K562 (cell line): Measurements from ENCODE around the gene RYK. TPM values are rescaled to one million over a fixed set of nuclear protein-coding genes. Genes with fewer than 3 reads are reported as not detected.

Experiments used
- ATAC-seq: fragments of 200-7000 bp; cut with Tn5 transposase; 3 replicates; pipeline ENCODE4 v1.9.1; 2020; ENCODE audit warnings: moderate library complexity
- BruUV-seq: library from RNA; stranded (reverse); fragments of 400-500 nt; replicated peaks from 2 replicates; lab custom pipeline; 2021; lab: Mats Ljungman, UMichigan
- CTCF ChIA-PET: fragments of 300-600 bp; formaldehyde crosslinking; extraction: SDS; loops from one replicate; lab custom pipeline; 2021; ENCODE audit warnings: low intra/inter-chr PET ratio; lab: Yijun Ruan, JAX
- POLR2A ChIA-PET: fragments of 300-600, 350-650 bp; sonication (Branson Sonifier 250); formaldehyde crosslinking; extraction: SDS; loops from one replicate; lab custom pipeline; 2021; ENCODE audit warnings: antibody characterized with exemption, inconsistent platforms; lab: Yijun Ruan, JAX
- DNase-seq, 4 experiments: peaks; one replicate each; pipeline versions ENCODE4 v3.0.0 to v3.0.0-alpha.2; 2011 to 2018; ENCODE audit warnings: low spot score in 3 of 4, mixed read lengths in 3 of 4; ENCODE audit errors: extremely low read depth in 1 of 4
- FAIRE-seq: peaks from 2 replicates; lab custom pipeline; 2011; peaks lifted over from hg19 to GRCh38; lab: Jason Lieb, UNC
- H2AFZ ChIP-seq: 2 replicates; pipeline ENCODE4 v1.6.0; 2011; ENCODE audit warnings: low read depth, low read length, control low read depth, inconsistent platforms
- H3K27ac ChIP-seq: fragments of 200-600 bp; 3 replicates; pipeline ENCODE4 v1.8.0; 2011; ENCODE audit warnings: low read depth, mild to moderate bottlenecking, control low read depth, inconsistent platforms, low read length, moderate library complexity, mixed read lengths; ENCODE audit errors: extremely low read depth
- H3K27me3 ChIP-seq, 2 experiments: fragments of 300-600 bp in 1 of 2; 2 replicates in 1 of 2; 3 replicates in 1 of 2; pipeline versions ENCODE4 v1.6.0 to v1.8.0; 2011; ENCODE audit warnings: inconsistent platforms in 2 of 2, low read length in 2 of 2, mild to moderate bottlenecking in 1 of 2, mixed read lengths in 1 of 2, moderate library complexity in 1 of 2; ENCODE audit not compliant: control insufficient read depth in 2 of 2, insufficient read depth in 2 of 2
- H3K36me3 ChIP-seq: fragments of 300-600 bp; 3 replicates; pipeline ENCODE4 v1.8.0; 2011; ENCODE audit warnings: mild to moderate bottlenecking, low read length, inconsistent platforms; ENCODE audit not compliant: control insufficient read depth, insufficient read depth
- H3K4me1 ChIP-seq, 2 experiments: fragments of 200-600 bp in 1 of 2; replicated peaks in 1 of 2; 2 replicates in 1 of 2; 3 replicates in 1 of 2; pipeline versions ENCODE4 v1.5.1 to v1.8.0; 2011; ENCODE audit warnings: inconsistent platforms in 2 of 2, low read length in 2 of 2, mild to moderate bottlenecking in 1 of 2, mixed read lengths in 1 of 2, moderate library complexity in 1 of 2; ENCODE audit not compliant: control insufficient read depth in 2 of 2, insufficient read depth in 2 of 2
- H3K4me2 ChIP-seq: 2 replicates; pipeline ENCODE4 v1.6.1; 2011; ENCODE audit warnings: low read length, control low read depth, inconsistent platforms, mixed read lengths; ENCODE audit not compliant: insufficient read depth
- H3K4me3 ChIP-seq: fragments of 200-600 bp; sonication (generic), shearing (Covaris generic); 2 replicates; pipeline ENCODE4 v1.5.1; 2016; ENCODE audit warnings: control low read depth, inconsistent platforms
- H3K79me2 ChIP-seq: fragments of 200-600 bp; 3 replicates; pipeline ENCODE4 v1.8.0; 2011; ENCODE audit warnings: low read length, inconsistent platforms; ENCODE audit not compliant: control insufficient read depth, insufficient read depth
- H3K9ac ChIP-seq, 2 experiments: 2 replicates each; pipeline versions ENCODE4 v1.6.0 to v1.6.1; 2011; ENCODE audit warnings: low read depth in 2 of 2, low read length in 2 of 2, control low read depth in 1 of 2, inconsistent platforms in 1 of 2, mild to moderate bottlenecking in 1 of 2, mixed read lengths in 1 of 2; ENCODE audit not compliant: insufficient read depth in 1 of 2
- H3K9me1 ChIP-seq: one replicate; pipeline ENCODE4 v1.6.0; 2011; ENCODE audit warnings: inconsistent platforms, mild to moderate bottlenecking, low read length, moderate library complexity; ENCODE audit not compliant: control insufficient read depth, insufficient read depth
- H3K9me3 ChIP-seq: replicated peaks from 2 replicates; pipeline ENCODE4 v1.5.1; 2011; ENCODE audit warnings: low read depth, low read length, inconsistent platforms; ENCODE audit not compliant: control insufficient read depth, insufficient read depth
- H4K20me1 ChIP-seq: replicated peaks from 2 replicates; pipeline ENCODE4 v1.6.1; 2011; ENCODE audit warnings: low read length, inconsistent platforms, mixed read lengths; ENCODE audit not compliant: control insufficient read depth, insufficient read depth
- FIP1L1 ChIP-seq: fragments of 200-400 bp; formaldehyde crosslinking; IDR thresholded peaks from 2 replicates; pipeline ENCODE4 v1.6.1; 2018; ENCODE audit warnings: mild to moderate bottlenecking, low read depth, low read length; ENCODE audit not compliant: poor library complexity, severe bottlenecking
- HINFP ChIP-seq: fragments of 450-650 bp; conservative IDR thresholded peaks from 2 replicates; pipeline ENCODE4 v1.6.1; 2016; ENCODE audit warnings: missing genetic modification characterization, low read depth, mild to moderate bottlenecking, control low read depth, missing compliant biosample characterization
- MEF2A ChIP-seq: IDR thresholded peaks from 2 replicates; pipeline ENCODE4 v1.6.1; 2011; ENCODE audit warnings: low read depth, mild to moderate bottlenecking, low read length, moderate library complexity; ENCODE audit not compliant: control insufficient read depth
- SAFB2 ChIP-seq: fragments of 200-400 bp; formaldehyde crosslinking; IDR thresholded peaks from 2 replicates; pipeline ENCODE4 v1.6.1; 2018; ENCODE audit warnings: borderline replicate concordance, low read length, low read depth, moderate library complexity; ENCODE audit not compliant: severe bottlenecking
- ZNF232 ChIP-seq: sonication (generic); formaldehyde crosslinking; IDR thresholded peaks from 2 replicates; pipeline ENCODE4 v1.8.0; 2022; ENCODE audit warnings: mild to moderate bottlenecking, missing genetic modification reagents
- WGBS: fragments of 100-300 bp; shearing (Covaris generic); methylation state at CpG from one replicate; pipeline ENCODE4 v1.1.6; 2016; ENCODE audit warnings: low coverage, mixed read lengths; ENCODE audit not compliant: insufficient coverage; ENCODE audit errors: missing lambda C conversion rate; 5-methylcytosine and 5-hydroxymethylcytosine counted together
- in situ Hi-C: fragments of 300-500 bp; cut with MboI; formaldehyde crosslinking; loops from 4 replicates; pipeline ENCODE4 v1.15.0; 2018; ENCODE audit warnings: inconsistent platforms, mixed read lengths
- intact Hi-C: fragments of 100-400 bp; cut with micrococcal nuclease; formaldehyde crosslinking; loops from 2 replicates; pipeline ENCODE4 v1.14.2; 2022
- polyA plus RNA-seq, 8 experiments: library from polyadenylated mRNA; depleted of rRNA in 4 of 8; stranded (reverse) in 5 of 8; unstranded in 3 of 8; fragments of >200 nt; fragmentation: Nextera tagmentation in 2 of 8; fragmentation: Illumina TruSeq in 1 of 8; extraction: Ambion mirVana in 2 of 8; extraction: Trizol in 1 of 8; gene quantifications; 2 replicates each; pipeline versions ENCODE4 v1.2.1 to v1.2.3, GENCODE V29; 2011 to 2014; ENCODE audit warnings: inconsistent platforms in 1 of 8, missing spikeins in 1 of 8
- total RNA-seq, 7 experiments: library from RNA; depleted of rRNA in 6 of 7; stranded (reverse); fragments of >200 nt in 6 of 7; fragmentation: Illumina TruSeq in 2 of 7; extraction: Trizol in 2 of 7; gene quantifications; 2 replicates each; pipeline versions ENCODE4 v1.2.1 to v1.2.3, GENCODE V29; 2011 to 2021; ENCODE audit warnings: low replicate concordance in 1 of 7
- TF ChIP-seq, protein P1 (sequence below): fragments of 450-650 bp; IDR thresholded peaks from 2 replicates; pipeline ENCODE4 v1.6.1; 2017; ENCODE audit warnings: antibody characterized with exemption

Gene RYK
- total and polyA plus RNA-seq, 9 of the 15 experiments (the other 6 are each of a cell fraction or from before 2014, with no cell fraction given), result 4.2 to 29.5 (median 16.6) TPM

DNA sequence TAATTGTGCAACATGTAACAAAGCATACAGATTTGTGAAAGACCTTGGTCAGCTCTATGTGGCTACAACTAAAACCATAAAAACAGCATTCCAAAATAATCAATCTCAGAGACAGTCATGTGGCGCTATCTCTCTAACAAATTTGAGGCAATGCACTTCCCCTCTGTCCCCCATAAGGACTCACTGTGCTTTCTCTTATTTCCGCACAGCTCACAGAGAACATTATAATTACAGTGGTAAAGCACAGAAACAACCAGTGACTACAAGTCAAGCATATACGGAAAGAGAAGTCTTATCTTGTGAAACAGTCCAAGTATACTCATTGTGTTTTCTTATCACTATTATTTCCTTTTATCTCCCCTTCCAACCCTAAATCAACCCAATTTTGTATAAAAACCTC lies 64.3 kb downstream of the RYK start:
- no peak for DNase-seq
- no peak overlapping the region for H3K27ac ChIP-seq
- FAIRE-seq, result no peak
- no peaks in the 10 kb centered on the region for H3K9me1 ChIP-seq
- WGBS, result 66% methylated on average over 3 of the region's 3 CpGs
- POLR2A ChIA-PET, result no interaction called here
- intact Hi-C loops, result no loop called here
- no peak for TF ChIP-seq SAFB2
- TF ChIP-seq, protein P1, sequence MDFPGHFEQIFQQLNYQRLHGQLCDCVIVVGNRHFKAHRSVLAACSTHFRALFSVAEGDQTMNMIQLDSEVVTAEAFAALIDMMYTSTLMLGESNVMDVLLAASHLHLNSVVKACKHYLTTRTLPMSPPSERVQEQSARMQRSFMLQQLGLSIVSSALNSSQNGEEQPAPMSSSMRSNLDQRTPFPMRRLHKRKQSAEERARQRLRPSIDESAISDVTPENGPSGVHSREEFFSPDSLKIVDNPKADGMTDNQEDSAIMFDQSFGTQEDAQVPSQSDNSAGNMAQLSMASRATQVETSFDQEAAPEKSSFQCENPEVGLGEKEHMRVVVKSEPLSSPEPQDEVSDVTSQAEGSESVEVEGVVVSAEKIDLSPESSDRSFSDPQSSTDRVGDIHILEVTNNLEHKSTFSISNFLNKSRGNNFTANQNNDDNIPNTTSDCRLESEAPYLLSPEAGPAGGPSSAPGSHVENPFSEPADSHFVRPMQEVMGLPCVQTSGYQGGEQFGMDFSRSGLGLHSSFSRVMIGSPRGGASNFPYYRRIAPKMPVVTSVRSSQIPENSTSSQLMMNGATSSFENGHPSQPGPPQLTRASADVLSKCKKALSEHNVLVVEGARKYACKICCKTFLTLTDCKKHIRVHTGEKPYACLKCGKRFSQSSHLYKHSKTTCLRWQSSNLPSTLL, result no peak
- TF ChIP-seq ZNF232, result no peak
- TF ChIP-seq MEF2A, result no peak
- no peak for TF ChIP-seq FIP1L1
- no peak for TF ChIP-seq HINFP (tag)
- ATAC-seq, result no peak
- no TSS peak for BruUV-seq
- H4K20me1 ChIP-seq, result no peaks in the 10 kb centered on the region
- in situ Hi-C loops, result no loop called here
- H2AFZ ChIP-seq, result no peak overlapping the region
- no peaks in the 10 kb centered on the region for H3K27me3 ChIP-seq
- no peaks in the 10 kb centered on the region for H3K4me1 ChIP-seq
- CTCF ChIA-PET, result no interaction called here
- H3K4me2 ChIP-seq, result no peak overlapping the region
- H3K4me3 ChIP-seq, result no peak overlapping the region
- H3K79me2 ChIP-seq, result no peaks in the 10 kb centered on the region
- no peak overlapping the region for H3K9ac ChIP-seq
- H3K36me3 ChIP-seq, result peaks cover 3% of the 10 kb centered on the region; the same call in 2 of the 3 replicates
- H3K9me3 ChIP-seq, result no peaks in the 10 kb centered on the region
